Small intestine (tissue), 7 donors: ENCODE data around the gene ARPC1B. TPM values are rescaled to one million over a fixed set of nuclear protein-coding genes. Genes with fewer than 3 reads are reported as not detected.

ENCODE experiments used
- DNase-seq, 2 donors: peaks; one replicate each; pipeline versions ENCODE4 v3.0.0 to v3.0.0-alpha.2; 2013
- FAIRE-seq: peaks from 2 replicates; lab custom pipeline; 2012; peaks lifted over from hg19 to GRCh38; lab: Jason Lieb, UNC
- H3K27ac ChIP-seq, 3 donors: one replicate each; pipeline ENCODE4 v1.5.1; 2013; ENCODE audit warnings: low read length in 2 of 3, mild to moderate bottlenecking in 2 of 3, control low read depth in 1 of 3, inconsistent platforms in 1 of 3, low read depth in 1 of 3, moderate library complexity in 1 of 3
- H3K27me3 ChIP-seq, 3 donors: one replicate each; pipeline ENCODE4 v1.6.1; 2013; ENCODE audit warnings: low read length in 3 of 3, inconsistent platforms in 1 of 3; ENCODE audit not compliant: control insufficient read depth in 3 of 3, insufficient read depth in 3 of 3
- H3K36me3 ChIP-seq, 3 donors: one replicate each; pipeline ENCODE4 v1.6.1; 2013; ENCODE audit warnings: low read length in 3 of 3, inconsistent platforms in 1 of 3, low read depth in 1 of 3, mild to moderate bottlenecking in 1 of 3, moderate library complexity in 1 of 3; ENCODE audit not compliant: control insufficient read depth in 3 of 3, insufficient read depth in 2 of 3
- H3K4me1 ChIP-seq, 3 donors: one replicate each; pipeline ENCODE4 v1.6.1; 2013; ENCODE audit warnings: low read length in 2 of 3, inconsistent platforms in 1 of 3, low read depth in 1 of 3, mild to moderate bottlenecking in 1 of 3, moderate library complexity in 1 of 3; ENCODE audit not compliant: control insufficient read depth in 3 of 3, insufficient read depth in 2 of 3
- H3K4me3 ChIP-seq, 3 donors: one replicate each; pipeline ENCODE4 v1.5.1; 2013; ENCODE audit warnings: low read length in 3 of 3, control low read depth in 1 of 3, inconsistent platforms in 1 of 3, low read depth in 1 of 3, mild to moderate bottlenecking in 1 of 3, moderate library complexity in 1 of 3
- H3K9me3 ChIP-seq, 2 donors: one replicate each; pipeline ENCODE4 v1.6.1; 2013; ENCODE audit warnings: low read depth in 1 of 2, low read length in 1 of 2; ENCODE audit not compliant: control insufficient read depth in 2 of 2, insufficient read depth in 1 of 2
- WGBS, 3 donors: extraction: QIAGEN DNeasy Blood & Tissue Kit; methylation state at CpG; one replicate each; pipeline ENCODE4 v1.1.7; 2013; 5-methylcytosine and 5-hydroxymethylcytosine counted together
- polyA plus RNA-seq, 4 donors: library from polyadenylated mRNA; stranded (reverse) in 3 of 4; unstranded in 1 of 4; fragments of 200-250 nt in 3 of 4; fragments of 120-200 nt in 1 of 4; gene quantifications; one replicate each; pipeline versions ENCODE4 v1.2.1 to v1.2.3, GENCODE V29; 2013
- donor health status: healthy with polysubstance abuse.
- donor health status: control.
- donor health status: control.
- donor health status: Bipolar disorder and iron deficiency.
- donor health status: healthy.

The ARPC1B gene
- polyA plus RNA-seq, 4 donors = 77.9 to 358 (median 316) TPM

- Histone ChIP-seq H3K36me3 (peaks cover 9 to 85% (median 21%) of the 10 kb centered on the region in 3 donors), H3K4me1 (peaks cover 3 to 17% (median 3%) of the 10 kb centered on the region in 3 donors), H3K27me3 (no peaks in the 10 kb centered on the region), H3K27ac (no peak overlapping the region), H3K4me3 (no peak overlapping the region), H3K9me3 (no peaks in the 10 kb centered on the region)
- no peak for FAIRE-seq
- no peak for DNase-seq
- WGBS, 3 donors = 84 to 89% (median 86%) methylated on average over 14 of the region's 14 CpGs
Measured at GRCh38 chr7:99395616-99396327, 21.2 kb downstream of the ARPC1B start.

GRCh38 chr7:99396418-99397296 lies 22.1 kb downstream of the ARPC1B start:
- Histone ChIP-seq H3K9me3 (no peaks in the 10 kb centered on the region), H3K27me3 (no peaks in the 10 kb centered on the region), H3K4me3 (no peak overlapping the region), H3K4me1 (peaks cover 3 to 17% (median 3%) of the 10 kb centered on the region in 3 donors), H3K27ac (no peak overlapping the region), H3K36me3 (peaks cover 11 to 85% (median 15%) of the 10 kb centered on the region in 3 donors)
- FAIRE-seq (no peak), DNase-seq (no peak)
- 77 to 86% (median 85%) methylated on average over 21 of the region's 21 CpGs for WGBS, 3 donors

- WGBS, 3 donors = 81 to 91% (median 86%) methylated on average over 15 to 18 of the region's 18 CpGs
- DNase-seq (no peak), FAIRE-seq (no peak)
- H3K27me3 ChIP-seq = no peaks in the 10 kb centered on the region
- peaks cover 11 to 87% (median 17%) of the 10 kb centered on the region in 3 donors for H3K36me3 ChIP-seq
- no peak overlapping the region for H3K4me3 ChIP-seq
- H3K9me3 ChIP-seq = no peaks in the 10 kb centered on the region
- peaks cover 0 to 12% (median 3%) of the 10 kb centered on the region in 3 donors for H3K4me1 ChIP-seq
- H3K27ac ChIP-seq = no peak overlapping the region
Measured at GRCh38 chr7:99397297-99397983, 22.9 kb downstream of the ARPC1B start.

GRCh38 chr7:99398891-99399445 lies 24.4 kb downstream of the ARPC1B start:
- no peak for FAIRE-seq

GRCh38 chr7:99399597-99399996 lies 25.1 kb downstream of the ARPC1B start:
- 80 to 82% (median 81%) methylated on average over 6 of the region's 6 CpGs for WGBS, 3 donors
- peaks cover 11 to 95% (median 17%) of the 10 kb centered on the region in 3 donors for H3K36me3 ChIP-seq

More at GRCh38 chr7:99398891-99399445, 24.4 kb downstream of the ARPC1B start:
- no peaks in the 10 kb centered on the region for H3K9me3 ChIP-seq
- H3K4me1 ChIP-seq = peaks cover 0 to 1% (median 0%) of the 10 kb centered on the region in 3 donors
- no peaks in the 10 kb centered on the region for H3K27me3 ChIP-seq
- DNase-seq = no peak
- peaks cover 12 to 94% (median 17%) of the 10 kb centered on the region in 3 donors for H3K36me3 ChIP-seq
- 76 to 82% (median 79%) methylated on average over 5 of the region's 5 CpGs for WGBS, 3 donors
- H3K4me3 ChIP-seq = no peak overlapping the region
- H3K27ac ChIP-seq = no peak overlapping the region

GRCh38 chr7:99402854-99403253 lies 28.3 kb downstream of the ARPC1B start:
- FAIRE-seq = no peak
- WGBS, 3 donors = 96 to 98% (median 97%) methylated on average over 2 to 3 of the region's 3 CpGs
- H3K27me3 ChIP-seq = no peaks in the 10 kb centered on the region
- H3K36me3 ChIP-seq = peaks cover 4 to 74% (median 14%) of the 10 kb centered on the region in 3 donors
- no peak overlapping the region for H3K27ac ChIP-seq
- no peak overlapping the region for H3K4me3 ChIP-seq
- H3K9me3 ChIP-seq = no peaks in the 10 kb centered on the region
- DNase-seq = no peak
- peaks cover 5 to 11% (median 7%) of the 10 kb centered on the region in 3 donors for H3K4me1 ChIP-seq

More at GRCh38 chr7:99399597-99399996, 25.1 kb downstream of the ARPC1B start:
- no peak for DNase-seq
- H3K4me1 ChIP-seq = no peaks in the 10 kb centered on the region
- no peak overlapping the region for H3K4me3 ChIP-seq
- no peaks in the 10 kb centered on the region for H3K27me3 ChIP-seq
- no peaks in the 10 kb centered on the region for H3K9me3 ChIP-seq
- no peak overlapping the region for H3K27ac ChIP-seq
- FAIRE-seq = no peak

- H3K4me1 ChIP-seq = peaks cover 5 to 11% (median 7%) of the 10 kb centered on the region in 3 donors
- 89 to 96% (median 92%) methylated on average over 5 of the region's 5 CpGs for WGBS, 3 donors
Measured at GRCh38 chr7:99403764-99404163, 29.2 kb downstream of the ARPC1B start.

More at GRCh38 chr7:99403764-99404163, 29.2 kb downstream of the ARPC1B start:
- no peaks in the 10 kb centered on the region for H3K27me3 ChIP-seq
- no peak overlapping the region for H3K4me3 ChIP-seq
- peaks cover 4 to 65% (median 12%) of the 10 kb centered on the region in 3 donors for H3K36me3 ChIP-seq
- H3K9me3 ChIP-seq = no peaks in the 10 kb centered on the region
- no peak for FAIRE-seq
- no peak overlapping the region for H3K27ac ChIP-seq
- no peak for DNase-seq
